ENCODE measurements around the gene THADA. TPM values are rescaled to one million over a fixed set of nuclear protein-coding genes. Genes with fewer than 3 reads are reported as not detected.
A peak's percentile ranks its signal among the peaks of the same experiment; 100 is the strongest.

Gene THADA
- polyA plus RNA-seq, 1 donor (not counting 4 experiments of a cell fraction or from before 2014, with no cell fraction given) = 22.6 TPM

DNA sequence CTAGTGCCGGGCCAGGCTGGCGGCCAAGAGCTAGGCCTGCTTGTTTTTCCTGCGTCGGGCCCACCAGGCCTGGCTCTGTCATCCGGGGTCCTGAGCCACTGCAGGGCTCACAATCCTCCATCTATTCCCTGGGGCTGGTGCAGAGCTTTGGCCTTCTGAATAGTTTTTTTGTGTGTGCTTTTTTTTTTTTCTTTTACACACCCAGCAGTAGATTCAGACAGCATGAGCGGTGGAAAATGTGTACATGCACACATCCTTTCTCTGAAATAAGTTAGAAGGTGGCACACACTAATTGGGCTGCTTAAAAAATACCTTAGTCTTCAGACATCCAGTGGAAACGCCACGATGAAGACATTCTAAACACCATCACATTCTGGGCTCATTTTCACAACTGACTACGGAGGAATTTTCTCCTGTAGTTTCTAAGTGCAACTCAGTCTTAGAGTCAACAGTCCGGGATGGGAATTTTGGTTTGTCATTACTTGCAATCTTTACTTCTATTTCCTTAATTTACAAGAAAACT lies 375.5 kb downstream of the THADA start:
- H3K27me3 ChIP-seq (ENCODE audit: control insufficient read depth, extremely low read depth, insufficient read depth, low read length) = no peaks in the 10 kb centered on the region
- H2AFZ ChIP-seq (ENCODE audit: control insufficient read depth, low read length) = no peak overlapping the region
- H4K20me1 ChIP-seq (ENCODE audit: control insufficient read depth, extremely low read depth, insufficient read depth, low read length) = peaks cover 10% of the 10 kb centered on the region
- FAIRE-seq = no peak
- no peaks in the 10 kb centered on the region for H3K9me3 ChIP-seq (ENCODE audit: control insufficient read depth, low read depth, low read length)
- H3K27ac ChIP-seq (ENCODE audit: control insufficient read depth, insufficient read depth, low read length) = peak overlapping the region; percentile 89
- dilution Hi-C loops (cut with MboI; ENCODE audit: extremely low pct_ligation_motif_present, low sequenced_read_pairs) = no loop called here
- TF ChIP-seq, protein P1, sequence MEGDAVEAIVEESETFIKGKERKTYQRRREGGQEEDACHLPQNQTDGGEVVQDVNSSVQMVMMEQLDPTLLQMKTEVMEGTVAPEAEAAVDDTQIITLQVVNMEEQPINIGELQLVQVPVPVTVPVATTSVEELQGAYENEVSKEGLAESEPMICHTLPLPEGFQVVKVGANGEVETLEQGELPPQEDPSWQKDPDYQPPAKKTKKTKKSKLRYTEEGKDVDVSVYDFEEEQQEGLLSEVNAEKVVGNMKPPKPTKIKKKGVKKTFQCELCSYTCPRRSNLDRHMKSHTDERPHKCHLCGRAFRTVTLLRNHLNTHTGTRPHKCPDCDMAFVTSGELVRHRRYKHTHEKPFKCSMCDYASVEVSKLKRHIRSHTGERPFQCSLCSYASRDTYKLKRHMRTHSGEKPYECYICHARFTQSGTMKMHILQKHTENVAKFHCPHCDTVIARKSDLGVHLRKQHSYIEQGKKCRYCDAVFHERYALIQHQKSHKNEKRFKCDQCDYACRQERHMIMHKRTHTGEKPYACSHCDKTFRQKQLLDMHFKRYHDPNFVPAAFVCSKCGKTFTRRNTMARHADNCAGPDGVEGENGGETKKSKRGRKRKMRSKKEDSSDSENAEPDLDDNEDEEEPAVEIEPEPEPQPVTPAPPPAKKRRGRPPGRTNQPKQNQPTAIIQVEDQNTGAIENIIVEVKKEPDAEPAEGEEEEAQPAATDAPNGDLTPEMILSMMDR (optimal IDR thresholded peaks at IDR 0.05 in 1 of 3, IDR thresholded peaks at IDR 0.05 in 1 of 3, conservative IDR thresholded peaks at IDR 0.05 in 1 of 3; ENCODE audit: extremely low read depth in 1 of 3, insufficient read depth in 2 of 3, low read length in 3 of 3) = no peak
- no peak for TF ChIP-seq EZH2 (IDR thresholded peaks at IDR 0.05; ENCODE audit: low read length)
- H3K79me2 ChIP-seq (ENCODE audit: control insufficient read depth, insufficient read depth, low read length) = peaks cover 24% of the 10 kb centered on the region
- peak overlapping the region; percentile 37 to 87 (median 57) for H3K4me3 ChIP-seq (ENCODE audit: control insufficient read depth in 2 of 3, extremely low read depth in 1 of 3, insufficient read depth in 2 of 3, low read depth in 1 of 3, low read length in 3 of 3)
- peak overlapping the region; percentile 94 for H3K9ac ChIP-seq (ENCODE audit: control insufficient read depth, extremely low read depth, insufficient read depth, low read length)
- peaks cover 4 to 14% of the 10 kb centered on the region in 2 experiments for H3K36me3 ChIP-seq (ENCODE audit: control insufficient read depth in 2 of 2, extremely low read depth in 1 of 2, insufficient read depth in 2 of 2, low read length in 2 of 2)
- H3K4me2 ChIP-seq (ENCODE audit: control insufficient read depth, extremely low read depth, insufficient read depth, low read depth, low read length) = peak overlapping the region; percentile 87
- DNase-seq (ENCODE audit: low read depth, low spot score) = no peak
- no peaks in the 10 kb centered on the region for H3K9me1 ChIP-seq (ENCODE audit: control insufficient read depth, extremely low read depth, insufficient read depth, low read length)
- peaks cover 44% of the 10 kb centered on the region for H3K4me1 ChIP-seq (ENCODE audit: control insufficient read depth, extremely low read depth, insufficient read depth, low read length)

DNA sequence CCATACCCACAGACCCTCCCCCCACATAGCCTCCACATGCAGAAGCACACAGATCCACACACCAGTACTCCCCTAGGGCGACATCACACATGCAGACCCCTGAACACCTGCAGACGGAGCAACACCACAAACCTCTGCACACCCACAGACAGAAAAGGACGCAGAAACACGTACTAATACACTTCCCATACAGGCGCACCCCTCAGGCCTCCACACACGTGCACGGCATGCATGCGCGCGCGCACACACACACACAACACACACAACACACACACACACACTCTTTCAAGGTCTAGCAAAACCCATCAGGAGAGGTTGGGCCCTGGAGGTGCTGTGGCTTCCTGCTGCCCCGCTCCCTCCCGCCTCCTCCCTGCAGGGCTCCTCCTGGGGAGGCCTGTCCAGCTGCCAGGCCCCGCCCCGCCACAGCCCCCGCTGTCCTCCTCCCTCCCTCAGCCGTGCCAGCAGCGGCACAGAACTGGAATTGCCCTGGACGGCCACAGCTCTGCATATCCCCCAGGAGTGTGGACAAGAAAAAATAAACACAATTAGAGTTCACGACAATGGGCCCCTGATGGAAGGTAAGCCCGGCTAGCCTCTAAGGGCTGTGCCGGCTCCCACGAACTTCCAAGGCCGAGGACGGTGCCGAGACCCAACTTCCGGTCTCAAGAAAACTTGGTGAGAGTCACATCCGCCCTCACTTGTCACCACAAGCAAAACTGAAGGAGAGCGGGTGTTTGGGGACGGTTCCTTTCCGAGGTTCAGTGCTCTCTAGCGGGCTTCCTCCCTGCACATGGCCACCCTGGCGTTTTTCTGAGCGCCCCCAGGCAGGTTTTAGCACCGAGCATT lies 376.2 kb downstream of the THADA start:
- H3K27ac ChIP-seq (ENCODE audit: control insufficient read depth, insufficient read depth, low read length) = peak overlapping the region; percentile 89
- no peaks in the 10 kb centered on the region for H3K27me3 ChIP-seq (ENCODE audit: control insufficient read depth, extremely low read depth, insufficient read depth, low read length)
- H3K4me1 ChIP-seq (ENCODE audit: control insufficient read depth, extremely low read depth, insufficient read depth, low read length) = peaks cover 44% of the 10 kb centered on the region
- dilution Hi-C loops (cut with MboI; ENCODE audit: extremely low pct_ligation_motif_present, low sequenced_read_pairs) = no loop called here
- peaks cover 2 to 10% of the 10 kb centered on the region in 2 experiments for H3K36me3 ChIP-seq (ENCODE audit: control insufficient read depth in 2 of 2, extremely low read depth in 1 of 2, insufficient read depth in 2 of 2, low read length in 2 of 2)
- TF ChIP-seq EZH2 (IDR thresholded peaks at IDR 0.05; ENCODE audit: low read length) = no peak
- TF ChIP-seq, protein P1 (optimal IDR thresholded peaks at IDR 0.05 in 1 of 3, IDR thresholded peaks at IDR 0.05 in 1 of 3, conservative IDR thresholded peaks at IDR 0.05 in 1 of 3; ENCODE audit: extremely low read depth in 1 of 3, insufficient read depth in 2 of 3, low read length in 3 of 3) = no peak
- H4K20me1 ChIP-seq (ENCODE audit: control insufficient read depth, extremely low read depth, insufficient read depth, low read length) = peaks cover 3% of the 10 kb centered on the region
- peak overlapping the region; percentile 94 for H3K9ac ChIP-seq (ENCODE audit: control insufficient read depth, extremely low read depth, insufficient read depth, low read length)
- no peaks in the 10 kb centered on the region for H3K9me1 ChIP-seq (ENCODE audit: control insufficient read depth, extremely low read depth, insufficient read depth, low read length)
- peaks cover 18% of the 10 kb centered on the region for H3K79me2 ChIP-seq (ENCODE audit: control insufficient read depth, insufficient read depth, low read length)
- peak overlapping the region; percentile 37 to 87 (median 57) for H3K4me3 ChIP-seq (ENCODE audit: control insufficient read depth in 2 of 3, extremely low read depth in 1 of 3, insufficient read depth in 2 of 3, low read depth in 1 of 3, low read length in 3 of 3)
- DNase-seq (ENCODE audit: low read depth, low spot score) (no peak), FAIRE-seq (no peak)
- H3K4me2 ChIP-seq (ENCODE audit: control insufficient read depth, extremely low read depth, insufficient read depth, low read depth, low read length) = peak overlapping the region; percentile 87
- peak overlapping the region; percentile 17 for H2AFZ ChIP-seq (ENCODE audit: control insufficient read depth, low read length)
- no peaks in the 10 kb centered on the region for H3K9me3 ChIP-seq (ENCODE audit: control insufficient read depth, low read depth, low read length)

All from keratinocyte (primary cell).